Activated T-cell treated with anti-CD3 and anti-CD28 coated beads, Interleukin-2, amount 50 U/mL, for 4 hours (primary cell): Measurements from ENCODE around the gene RELN. TPM values are rescaled to one million over a fixed set of nuclear protein-coding genes. Genes with fewer than 3 reads are reported as not detected.

Source experiments
- ATAC-seq, 2 donors: fragments of 200-7000 bp; cut with Tn5 transposase; one replicate each; pipeline ENCODE4 v1.10.0; 2021
- DNase-seq: peaks from one replicate; pipeline ENCODE4 v3.0.0-alpha.2; 2020
- H3K27me3 Mint-ChIP-seq: one replicate; pipeline ENCODE4 v1.8.0; 2021; ENCODE audit warnings: low read depth, mixed read lengths
- H3K36me3 Mint-ChIP-seq: one replicate; pipeline ENCODE4 v1.8.0; 2022; ENCODE audit warnings: mixed read lengths; ENCODE audit not compliant: insufficient read depth
- H3K4me1 Mint-ChIP-seq: one replicate; pipeline ENCODE4 v1.8.0; 2021; ENCODE audit warnings: low read depth, mixed read lengths
- H3K4me3 Mint-ChIP-seq: one replicate; pipeline ENCODE4 v1.8.0; 2021; ENCODE audit warnings: mild to moderate bottlenecking, moderate library complexity, mixed read lengths
- H3K9me3 Mint-ChIP-seq: one replicate; pipeline ENCODE4 v1.8.0; 2021; ENCODE audit warnings: mixed read lengths
- total RNA-seq, 3 donors: library from RNA; stranded (reverse); gene quantifications; one replicate each; pipeline ENCODE4 v1.2.1, GENCODE V29; 2021

RELN gene
- total RNA-seq, 3 donors from 2014 or later = 0.15 to 0.24 (median 0.22) TPM

DNA sequence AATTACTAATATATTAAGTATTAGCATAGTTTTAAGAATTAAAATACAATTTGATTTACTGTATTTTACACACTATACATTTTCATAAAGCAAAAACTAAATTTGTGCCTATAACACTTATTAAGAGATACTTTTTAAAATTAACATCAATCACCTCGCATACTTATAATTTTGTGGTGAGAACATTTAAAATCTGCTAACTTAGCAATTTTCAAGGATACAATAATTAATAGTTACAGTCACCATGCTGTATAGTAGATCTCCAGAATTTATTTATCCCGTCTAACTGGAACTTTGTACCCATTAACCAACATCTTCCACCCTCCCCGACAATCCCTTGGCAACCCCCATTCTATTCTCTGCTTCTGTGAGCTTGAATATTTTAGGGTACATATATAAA lies 47.5 kb downstream of the RELN start:
- Mint-ChIP-seq H3K27me3 (peaks cover 7% of the 10 kb centered on the region), H3K4me3 (no peak overlapping the region), H3K4me1 (no peaks in the 10 kb centered on the region), H3K36me3 (no peaks in the 10 kb centered on the region), H3K9me3 (no peaks in the 10 kb centered on the region)
- ATAC-seq (no peak), DNase-seq (no peak)

GRCh38 chr7:103940382-103941268 lies 48.8 kb downstream of the RELN start:
- no peaks in the 10 kb centered on the region for H3K9me3 Mint-ChIP-seq
- no peak for ATAC-seq
- no peak overlapping the region for H3K4me3 Mint-ChIP-seq

DNA sequence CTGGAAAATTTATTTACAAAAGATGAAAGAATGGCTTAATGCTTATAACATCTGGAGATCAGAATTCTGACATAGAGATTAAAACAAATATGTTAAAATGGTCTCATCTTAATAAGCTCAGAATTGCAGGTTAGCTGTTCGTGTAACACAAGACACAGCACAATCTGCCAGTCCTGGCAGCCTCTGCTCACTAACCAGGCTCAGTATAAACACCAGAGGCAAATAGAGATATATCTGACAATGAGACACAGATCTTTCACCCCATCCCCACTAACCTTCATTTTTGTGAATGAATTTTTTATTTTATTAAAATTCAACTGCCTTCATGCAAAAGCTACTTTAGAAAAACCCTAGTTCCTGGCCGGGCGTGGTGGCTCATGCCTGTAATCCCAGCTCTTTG lies 51.8 kb downstream of the RELN start:
- no peaks in the 10 kb centered on the region for H3K9me3 Mint-ChIP-seq
- H3K27me3 Mint-ChIP-seq = peaks cover 10% of the 10 kb centered on the region
- DNase-seq = no peak
- no peak for ATAC-seq
- no peak overlapping the region for H3K4me3 Mint-ChIP-seq
- H3K36me3 Mint-ChIP-seq = no peaks in the 10 kb centered on the region
- no peaks in the 10 kb centered on the region for H3K4me1 Mint-ChIP-seq

More at GRCh38 chr7:103940382-103941268, 48.8 kb downstream of the RELN start:
- Mint-ChIP-seq H3K36me3 (no peaks in the 10 kb centered on the region), H3K4me1 (no peaks in the 10 kb centered on the region), H3K27me3 (peaks cover 10% of the 10 kb centered on the region)
- no peak for DNase-seq

DNA sequence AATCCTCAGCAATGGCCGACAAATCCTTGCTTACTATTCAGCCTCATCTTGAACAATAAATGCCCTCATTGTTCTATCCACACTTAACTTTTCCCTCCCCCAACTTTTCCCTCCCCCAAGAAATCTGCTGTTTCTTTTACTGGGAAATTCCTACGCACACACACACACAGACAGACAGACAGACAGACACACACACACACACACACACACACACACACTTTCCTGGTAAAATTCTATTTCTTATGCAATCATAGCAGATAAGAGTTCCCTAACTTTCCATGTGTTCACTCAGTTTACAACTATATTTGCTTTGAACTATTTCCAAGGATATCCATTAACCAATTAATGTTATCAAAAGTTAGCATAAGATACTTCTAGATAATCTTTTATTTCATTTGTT lies 52.9 kb downstream of the RELN start:
- DNase-seq (no peak), ATAC-seq (no peak)
- Mint-ChIP-seq H3K27me3 (peaks cover 6% of the 10 kb centered on the region), H3K9me3 (no peaks in the 10 kb centered on the region), H3K4me3 (no peak overlapping the region), H3K36me3 (no peaks in the 10 kb centered on the region), H3K4me1 (no peaks in the 10 kb centered on the region)

- Mint-ChIP-seq H3K4me1 (no peaks in the 10 kb centered on the region), H3K9me3 (no peaks in the 10 kb centered on the region), H3K27me3 (peaks cover 3% of the 10 kb centered on the region), H3K4me3 (no peak overlapping the region), H3K36me3 (no peaks in the 10 kb centered on the region)
- no peak for ATAC-seq
- no peak for DNase-seq
These were observed 55.0 kb downstream of the RELN start for GRCh38 chr7:103934508-103934907.

DNA sequence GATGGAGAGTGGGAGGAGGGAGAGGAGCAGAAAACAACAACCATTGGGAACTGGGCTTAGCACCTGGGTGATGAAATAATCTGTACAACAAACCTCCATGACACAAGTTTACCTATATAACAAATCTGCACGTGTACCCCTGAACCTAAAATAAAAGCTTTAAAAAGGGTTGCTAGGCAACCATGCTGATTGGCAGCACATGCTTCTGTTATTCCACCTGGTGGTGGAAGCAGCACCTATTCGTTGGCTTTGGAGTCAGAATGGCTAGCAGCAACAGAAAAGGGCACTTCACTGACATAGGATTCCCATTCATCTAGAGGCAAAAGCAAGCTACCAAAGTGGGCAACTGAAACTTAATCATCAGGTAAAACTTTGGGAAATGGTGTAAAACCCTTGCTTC lies 57.1 kb downstream of the RELN start:
- H3K27me3 Mint-ChIP-seq = peaks cover 3% of the 10 kb centered on the region
- no peak for DNase-seq
- no peak overlapping the region for H3K4me3 Mint-ChIP-seq
- H3K4me1 Mint-ChIP-seq = no peaks in the 10 kb centered on the region
- no peak for ATAC-seq
- H3K9me3 Mint-ChIP-seq = no peaks in the 10 kb centered on the region
- H3K36me3 Mint-ChIP-seq = no peaks in the 10 kb centered on the region

DNA sequence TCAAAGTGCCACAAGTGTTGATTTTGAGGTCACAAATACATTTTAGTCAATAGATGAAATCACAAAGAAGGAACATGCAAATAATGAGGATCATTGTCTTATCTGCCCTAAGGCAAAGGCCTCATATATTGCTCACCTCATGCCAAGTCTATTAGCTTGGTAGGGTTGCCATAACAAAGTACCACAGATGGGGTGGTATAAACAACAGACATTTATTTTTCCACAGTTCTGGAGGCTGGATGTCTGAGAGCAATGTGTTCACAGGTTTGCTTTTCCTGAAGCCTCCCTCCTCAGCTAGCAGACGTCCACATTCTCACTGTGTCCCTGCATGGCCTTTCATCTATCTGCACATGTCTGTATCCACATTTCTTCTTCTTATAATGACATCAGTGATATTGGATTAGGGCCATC lies 59.6 kb downstream of the RELN start:
- ATAC-seq (no peak), DNase-seq (no peak)
- Mint-ChIP-seq H3K27me3 (no peaks in the 10 kb centered on the region), H3K36me3 (no peaks in the 10 kb centered on the region), H3K9me3 (no peaks in the 10 kb centered on the region), H3K4me1 (no peaks in the 10 kb centered on the region), H3K4me3 (no peak overlapping the region)

DNA sequence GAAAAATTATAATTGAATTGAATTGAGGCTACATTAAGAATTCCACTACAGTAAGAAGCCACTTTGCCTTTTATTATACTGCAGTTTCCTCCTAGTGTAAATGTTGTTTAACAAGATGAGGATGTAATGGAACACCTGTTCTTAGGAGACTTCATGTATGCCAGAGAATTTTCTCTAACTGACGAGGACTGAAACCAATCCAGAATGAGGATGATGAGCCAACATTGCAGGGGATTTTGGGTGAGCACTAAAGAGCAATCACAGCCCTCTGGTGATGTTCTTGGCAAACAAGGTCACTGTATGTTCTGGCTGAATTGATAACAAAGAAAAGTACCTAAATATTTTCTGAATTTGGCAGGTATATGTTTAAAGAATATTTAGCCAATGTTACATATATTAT lies 60.9 kb downstream of the RELN start:
- H3K27me3 Mint-ChIP-seq = no peaks in the 10 kb centered on the region
- no peaks in the 10 kb centered on the region for H3K36me3 Mint-ChIP-seq
- H3K4me3 Mint-ChIP-seq = no peak overlapping the region
- no peaks in the 10 kb centered on the region for H3K9me3 Mint-ChIP-seq
- no peak for DNase-seq
- ATAC-seq = no peak
- no peaks in the 10 kb centered on the region for H3K4me1 Mint-ChIP-seq

DNA sequence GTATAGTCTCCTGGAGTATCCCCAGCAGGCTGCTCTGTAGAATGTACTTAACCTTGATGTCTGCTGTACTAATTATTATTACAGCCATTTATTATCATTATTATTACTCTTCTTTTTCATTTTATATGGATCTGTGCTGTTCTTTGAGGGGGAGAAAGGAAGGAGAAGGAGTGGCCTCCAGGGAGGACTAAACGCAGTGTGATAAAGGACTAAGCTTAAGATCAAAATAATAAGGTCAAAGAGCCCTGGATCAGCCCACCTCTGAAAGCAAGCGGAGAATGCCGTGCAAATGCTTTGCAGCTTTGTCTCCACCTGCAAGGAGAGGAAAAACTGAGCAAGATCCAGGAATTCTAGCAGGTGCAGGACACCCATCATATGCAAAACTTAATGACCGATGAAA lies 65.3 kb downstream of the RELN start:
- H3K27me3 Mint-ChIP-seq = no peaks in the 10 kb centered on the region
- ATAC-seq (no peak), DNase-seq (no peak)
- H3K4me3 Mint-ChIP-seq = no peak overlapping the region
- no peaks in the 10 kb centered on the region for H3K36me3 Mint-ChIP-seq
- no peaks in the 10 kb centered on the region for H3K4me1 Mint-ChIP-seq
- no peaks in the 10 kb centered on the region for H3K9me3 Mint-ChIP-seq

- ATAC-seq = no peak
- H3K27me3 Mint-ChIP-seq = no peaks in the 10 kb centered on the region
- no peak for DNase-seq
- H3K4me3 Mint-ChIP-seq = no peak overlapping the region
- H3K9me3 Mint-ChIP-seq = no peaks in the 10 kb centered on the region
- H3K4me1 Mint-ChIP-seq = no peaks in the 10 kb centered on the region
- no peaks in the 10 kb centered on the region for H3K36me3 Mint-ChIP-seq
These were observed 67.1 kb downstream of the RELN start for GRCh38 chr7:103922407-103922806.

GRCh38 chr7:103921692-103922091 lies 67.8 kb downstream of the RELN start:
- H3K9me3 Mint-ChIP-seq = no peaks in the 10 kb centered on the region
- ATAC-seq = no peak
- H3K27me3 Mint-ChIP-seq = no peaks in the 10 kb centered on the region
- no peak for DNase-seq
- no peaks in the 10 kb centered on the region for H3K36me3 Mint-ChIP-seq
- no peaks in the 10 kb centered on the region for H3K4me1 Mint-ChIP-seq
- no peak overlapping the region for H3K4me3 Mint-ChIP-seq

DNA sequence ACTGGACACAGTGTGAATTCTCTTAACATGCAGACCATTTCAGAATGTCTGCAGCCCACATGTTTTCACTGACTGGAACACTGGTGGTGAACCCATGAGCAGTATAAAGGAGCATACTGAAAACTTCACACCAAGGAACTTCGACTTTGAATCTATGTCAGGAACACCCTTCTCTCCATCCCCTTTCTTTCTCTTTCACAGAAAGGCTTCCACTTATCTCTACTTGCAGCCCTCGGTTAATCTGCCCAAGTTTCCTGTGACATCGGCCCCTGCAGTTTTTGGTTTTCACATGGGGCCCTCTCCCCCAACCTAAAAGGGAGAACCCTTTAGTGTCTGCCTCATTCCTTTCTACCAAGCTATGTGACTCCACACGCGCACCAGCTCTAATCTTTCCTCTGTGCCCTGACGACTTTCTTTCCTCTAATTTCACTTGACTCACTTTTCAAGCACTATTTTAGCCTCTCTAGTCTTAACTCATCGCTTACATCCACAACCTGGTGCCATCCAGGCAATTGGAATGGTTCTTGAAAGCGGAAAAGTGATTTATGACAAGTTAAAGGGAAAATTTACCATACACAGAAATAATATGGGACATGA lies 70.1 kb downstream of the RELN start:
- Mint-ChIP-seq H3K36me3 (no peaks in the 10 kb centered on the region), H3K4me3 (no peak overlapping the region), H3K4me1 (no peaks in the 10 kb centered on the region), H3K9me3 (no peaks in the 10 kb centered on the region), H3K27me3 (peaks cover 4% of the 10 kb centered on the region)
- ATAC-seq (no peak), DNase-seq (no peak)

GRCh38 chr7:103918631-103919271 lies 70.7 kb downstream of the RELN start:
- no peak overlapping the region for H3K4me3 Mint-ChIP-seq
- no peaks in the 10 kb centered on the region for H3K4me1 Mint-ChIP-seq
- ATAC-seq (no peak), DNase-seq (no peak)
- peaks cover 4% of the 10 kb centered on the region for H3K27me3 Mint-ChIP-seq
- H3K9me3 Mint-ChIP-seq = no peaks in the 10 kb centered on the region
- H3K36me3 Mint-ChIP-seq = no peaks in the 10 kb centered on the region

GRCh38 chr7:103915680-103916357 lies 73.6 kb downstream of the RELN start:
- ATAC-seq (no peak), DNase-seq (no peak)
- H3K4me3 Mint-ChIP-seq = no peak overlapping the region
- H3K36me3 Mint-ChIP-seq = no peaks in the 10 kb centered on the region
- peaks cover 4% of the 10 kb centered on the region for H3K27me3 Mint-ChIP-seq
- H3K4me1 Mint-ChIP-seq = no peaks in the 10 kb centered on the region
- no peaks in the 10 kb centered on the region for H3K9me3 Mint-ChIP-seq
